PC-3 (cell line): ENCODE results near the gene IL31RA. TPM values are rescaled to one million over a fixed set of nuclear protein-coding genes. Genes with fewer than 3 reads are reported as not detected.

Experiments
- ATAC-seq: fragments of 200-7000 bp; cut with Tn5 transposase; 2 replicates; pipeline ENCODE4 v1.9.1; 2020; ENCODE audit warnings: mild to moderate bottlenecking, moderate library complexity
- BruUV-seq: library from RNA; stranded (reverse); fragments of 400-500 nt; replicated peaks from 2 replicates; lab custom pipeline; 2021; lab: Mats Ljungman, UMichigan
- CTCF ChIA-PET: fragments of 300-600 bp; sonication (Branson Sonifier 250); formaldehyde crosslinking; loops from one replicate; lab custom pipeline; 2022; ENCODE audit warnings: antibody characterized with exemption; lab: Charles Lee
- POLR2A ChIA-PET: fragments of 300-600 bp; sonication (Branson Sonifier 250); formaldehyde crosslinking; loops from one replicate; lab custom pipeline; 2022; ENCODE audit warnings: antibody characterized with exemption; ENCODE audit not compliant: unreplicated experiment; lab: Charles Lee
- DNase-seq: peaks from one replicate; pipeline ENCODE4 v3.0.0-alpha.2; 2015
- H2AFZ ChIP-seq: fragments of 300-600 bp; sonication (generic); 2 replicates; pipeline ENCODE4 v1.6.0; 2016; ENCODE audit warnings: antibody characterized with exemption, low read length
- H3F3A ChIP-seq: fragments of 300-600 bp; sonication (generic); one replicate; pipeline ENCODE4 v1.6.0; 2017; ENCODE audit warnings: antibody characterized with exemption, low read length, control low read depth, mild to moderate bottlenecking; ENCODE audit not compliant: unreplicated experiment
- H3K27ac ChIP-seq: fragments of 300-600 bp; sonication (generic); 2 replicates; pipeline ENCODE4 v1.5.1; 2016; ENCODE audit warnings: mild to moderate bottlenecking, low read length
- H3K27me3 ChIP-seq: fragments of 300-600 bp; sonication (generic); 2 replicates; pipeline ENCODE4 v1.6.1; 2016; ENCODE audit warnings: low read length, mixed read lengths
- H3K36me3 ChIP-seq: fragments of 300-600 bp; sonication (generic); 2 replicates; pipeline ENCODE4 v1.6.1; 2016; ENCODE audit warnings: low read depth, mixed run types, low read length, mixed read lengths
- H3K4me1 ChIP-seq: fragments of 300-600 bp; sonication (generic); 2 replicates; pipeline ENCODE4 v1.5.1; 2016; ENCODE audit warnings: low read length; ENCODE audit not compliant: insufficient read depth
- H3K4me2 ChIP-seq: fragments of 300-600 bp; sonication (generic); 2 replicates; pipeline ENCODE4 v1.6.0; 2016; ENCODE audit warnings: low read length
- H3K4me3 ChIP-seq: fragments of 300-600 bp; sonication (generic); 2 replicates; pipeline ENCODE4 v1.5.1; 2016; ENCODE audit warnings: mild to moderate bottlenecking, low read length, mixed read lengths
- H3K79me2 ChIP-seq: fragments of 300-600 bp; sonication (generic); 2 replicates; pipeline ENCODE4 v1.6.1; 2017; ENCODE audit warnings: low read length, mixed read lengths
- H3K9ac ChIP-seq: fragments of 300-600 bp; sonication (generic); 2 replicates; pipeline ENCODE4 v1.6.0; 2016; ENCODE audit warnings: mild to moderate bottlenecking, low read length
- H3K9me2 ChIP-seq: fragments of 300-600 bp; sonication (generic); replicated peaks from 2 replicates; pipeline ENCODE4 v1.6.1; 2016; ENCODE audit warnings: mixed run types, low read length, mixed read lengths
- H3K9me3 ChIP-seq: fragments of 300-600 bp; sonication (generic); 2 replicates; pipeline ENCODE4 v1.6.1; 2016; ENCODE audit warnings: low read length, mixed read lengths
- H4K20me1 ChIP-seq: fragments of 300-600 bp; sonication (generic); 2 replicates; pipeline ENCODE4 v1.6.1; 2016; ENCODE audit warnings: low read length, mixed read lengths
- EZH2 ChIP-seq: fragments of 300-600 bp; sonication (generic); IDR thresholded peaks from one replicate; pipeline ENCODE4 v1.6.1; 2017; ENCODE audit warnings: antibody characterized with exemption, mild to moderate bottlenecking, low read length; ENCODE audit not compliant: unreplicated experiment
- EZH2phosphoT487 ChIP-seq: fragments of 300-600 bp; sonication (generic); IDR thresholded peaks from 2 replicates; pipeline ENCODE4 v1.6.1; 2018; ENCODE audit warnings: mild to moderate bottlenecking, antibody characterized with exemption, low read length, borderline replicate concordance
- intact Hi-C: fragments of 100-400 bp; cut with micrococcal nuclease; formaldehyde crosslinking; loops from 2 replicates; pipeline ENCODE4 v1.9.0; 2023
- total RNA-seq: library from RNA; depleted of rRNA; stranded (reverse); fragments of >200 nt; gene quantifications from 2 replicates; pipeline ENCODE4 v1.2.3, GENCODE V29; 2014
- TF ChIP-seq, protein P1 (sequence below): fragments of 300-600 bp; sonication (generic); conservative IDR thresholded peaks from 2 replicates; pipeline ENCODE4 v1.5.1; 2017; ENCODE audit warnings: antibody characterized with exemption, low read depth, mild to moderate bottlenecking, low read length

The IL31RA gene
- total RNA-seq, 1 experiment from 2014 or later: 1.6 TPM

DNA sequence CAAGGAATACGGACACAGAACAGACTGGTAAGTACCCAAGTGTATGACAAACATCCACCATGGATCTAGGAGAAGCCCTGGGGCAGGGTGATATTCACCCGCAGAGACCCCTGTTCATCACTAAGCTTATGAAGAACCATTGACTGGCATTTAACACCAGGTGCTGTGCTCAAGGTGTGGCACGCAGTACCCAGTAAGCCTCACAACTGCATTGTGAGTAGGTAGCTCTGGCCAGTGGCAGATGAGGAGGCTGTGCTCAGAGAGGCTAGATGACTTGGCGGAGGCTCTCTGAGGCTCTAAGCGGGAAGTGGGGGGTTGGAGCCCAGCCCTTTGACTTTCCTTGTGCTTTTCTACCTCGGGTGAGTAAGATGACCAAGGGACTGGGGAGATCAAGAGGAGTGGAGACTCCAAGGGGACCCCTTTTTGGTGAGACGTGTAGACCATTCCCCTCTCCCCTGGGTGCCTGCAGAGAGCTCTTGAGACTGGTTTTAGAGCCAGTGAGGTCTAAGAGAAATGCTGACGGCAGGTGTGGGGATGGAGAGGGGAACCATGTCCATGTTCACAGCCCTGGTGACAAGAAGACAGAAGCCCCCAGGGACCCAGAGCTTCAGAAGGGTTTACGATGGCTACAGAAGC is 72.8 kb downstream of the IL31RA start:
- peaks cover 14% of the 10 kb centered on the region; the same call in 1 of the 2 replicates for H3K4me1 ChIP-seq
- intact Hi-C loops: loop anchor here (5.0 to 10.0 kb wide), 3 partner anchors 167 to 519 kb away; partner anchors contain the start of gene SLC38A9
- H3K9ac ChIP-seq: no peak overlapping the region

DNA sequence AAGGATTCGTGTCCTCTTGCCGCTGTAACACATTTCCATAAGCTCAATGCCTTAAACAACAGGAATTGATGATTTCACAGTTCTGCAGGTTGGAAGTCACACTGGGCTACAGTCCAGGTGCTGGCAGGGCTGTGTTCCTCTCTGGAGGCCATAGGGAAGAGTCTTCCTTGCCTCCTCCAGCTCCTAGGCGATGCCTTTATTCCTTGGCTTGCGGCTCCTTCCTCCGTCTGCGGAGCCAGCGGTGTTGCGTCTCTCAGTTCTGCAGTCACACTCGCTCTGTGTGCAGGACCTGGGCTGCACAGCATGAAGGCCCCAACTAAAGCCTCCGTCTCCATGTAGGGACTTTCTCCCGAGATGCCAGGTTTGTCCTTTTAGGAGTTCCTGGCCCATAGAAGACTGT is 73.6 kb downstream of the IL31RA start:
- no peaks in the 10 kb centered on the region for H3K27me3 ChIP-seq
- POLR2A ChIA-PET: no interaction called here
- no peak overlapping the region for H3K27ac ChIP-seq
- no peak overlapping the region for H2AFZ ChIP-seq
- no peaks in the 10 kb centered on the region for H3K36me3 ChIP-seq
- CTCF ChIA-PET: no interaction called here
- TF ChIP-seq EZH2phosphoT487: no peak
- no peak for TF ChIP-seq EZH2
- TF ChIP-seq, protein P1, sequence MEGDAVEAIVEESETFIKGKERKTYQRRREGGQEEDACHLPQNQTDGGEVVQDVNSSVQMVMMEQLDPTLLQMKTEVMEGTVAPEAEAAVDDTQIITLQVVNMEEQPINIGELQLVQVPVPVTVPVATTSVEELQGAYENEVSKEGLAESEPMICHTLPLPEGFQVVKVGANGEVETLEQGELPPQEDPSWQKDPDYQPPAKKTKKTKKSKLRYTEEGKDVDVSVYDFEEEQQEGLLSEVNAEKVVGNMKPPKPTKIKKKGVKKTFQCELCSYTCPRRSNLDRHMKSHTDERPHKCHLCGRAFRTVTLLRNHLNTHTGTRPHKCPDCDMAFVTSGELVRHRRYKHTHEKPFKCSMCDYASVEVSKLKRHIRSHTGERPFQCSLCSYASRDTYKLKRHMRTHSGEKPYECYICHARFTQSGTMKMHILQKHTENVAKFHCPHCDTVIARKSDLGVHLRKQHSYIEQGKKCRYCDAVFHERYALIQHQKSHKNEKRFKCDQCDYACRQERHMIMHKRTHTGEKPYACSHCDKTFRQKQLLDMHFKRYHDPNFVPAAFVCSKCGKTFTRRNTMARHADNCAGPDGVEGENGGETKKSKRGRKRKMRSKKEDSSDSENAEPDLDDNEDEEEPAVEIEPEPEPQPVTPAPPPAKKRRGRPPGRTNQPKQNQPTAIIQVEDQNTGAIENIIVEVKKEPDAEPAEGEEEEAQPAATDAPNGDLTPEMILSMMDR: no peak
- H3F3A ChIP-seq: no peaks in the 10 kb centered on the region
- no peak for ATAC-seq
- no peak overlapping the region for H3K4me2 ChIP-seq
- H4K20me1 ChIP-seq: no peaks in the 10 kb centered on the region
- no peaks in the 10 kb centered on the region for H3K79me2 ChIP-seq
- H3K9me3 ChIP-seq: no peaks in the 10 kb centered on the region
- no peaks in the 10 kb centered on the region for H3K9me2 ChIP-seq
- BruUV-seq: no TSS peak
- no peak overlapping the region for H3K4me3 ChIP-seq
- peaks cover 10% of the 10 kb centered on the region; the same call in 1 of the 2 replicates for H3K4me1 ChIP-seq
- no peak for DNase-seq
- no peak overlapping the region for H3K9ac ChIP-seq
- intact Hi-C loops: loop anchor here (5.0 to 10.0 kb wide), 3 partner anchors 167 to 520 kb away; partner anchors contain the start of gene SLC38A9

More for the DNA sequence above, 72.8 kb downstream of the IL31RA start:
- no peaks in the 10 kb centered on the region for H3K36me3 ChIP-seq
- H2AFZ ChIP-seq: peak overlapping the region; percentile 94
- DNase-seq: no peak
- CTCF ChIA-PET: no interaction called here
- H3K27me3 ChIP-seq: no peaks in the 10 kb centered on the region
- peak overlapping the region; percentile 76 for H3K4me2 ChIP-seq
- peak overlapping the region; percentile 62; the same call in 1 of the 2 replicates for H3K4me3 ChIP-seq
- POLR2A ChIA-PET: no interaction called here
- no peaks in the 10 kb centered on the region for H3F3A ChIP-seq
- ATAC-seq: no peak
- H3K9me3 ChIP-seq: no peaks in the 10 kb centered on the region
- BruUV-seq: no TSS peak
- no peaks in the 10 kb centered on the region for H3K79me2 ChIP-seq
- no peaks in the 10 kb centered on the region for H3K9me2 ChIP-seq
- TF ChIP-seq, protein P1: no peak
- TF ChIP-seq EZH2phosphoT487 (no peak), EZH2 (no peak)
- no peaks in the 10 kb centered on the region for H4K20me1 ChIP-seq
- H3K27ac ChIP-seq: no peak overlapping the region

DNA sequence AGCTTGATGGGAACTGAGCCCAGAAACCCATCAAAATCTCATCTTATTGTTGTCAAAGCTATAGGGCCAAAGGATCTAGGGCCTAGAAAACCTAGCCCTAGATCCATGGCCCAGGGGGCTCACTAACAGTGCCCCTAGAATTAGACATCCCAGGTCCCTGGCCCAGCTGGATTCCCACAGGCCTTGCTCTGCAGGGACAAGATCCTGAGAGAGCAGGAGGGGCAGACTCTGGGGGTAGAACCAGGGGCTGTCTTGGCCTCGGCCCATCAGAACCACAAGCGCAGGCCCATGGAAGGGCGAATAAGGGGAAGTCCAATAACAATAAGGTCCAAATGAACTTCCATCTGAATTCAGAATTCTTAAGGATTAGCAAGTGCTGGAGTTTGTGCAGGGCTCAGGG is 74.0 kb downstream of the IL31RA start:
- H4K20me1 ChIP-seq: no peaks in the 10 kb centered on the region
- H3K9ac ChIP-seq: no peak overlapping the region
- H3F3A ChIP-seq: no peaks in the 10 kb centered on the region
- TF ChIP-seq, protein P1: no peak
- TF ChIP-seq EZH2phosphoT487 (no peak), EZH2 (no peak)
- peaks cover 9% of the 10 kb centered on the region; the same call in 1 of the 2 replicates for H3K4me1 ChIP-seq
- no peak overlapping the region for H3K4me3 ChIP-seq
- intact Hi-C loops: loop anchor here (10.0 kb wide), 1 partner anchor 520 kb away; no protein-coding TSS in a partner anchor
- ATAC-seq (no peak), DNase-seq (no peak)
- H3K27me3 ChIP-seq: no peaks in the 10 kb centered on the region
- ChIA-PET POLR2A (no interaction called here), CTCF (no interaction called here)
- no TSS peak for BruUV-seq
- H2AFZ ChIP-seq: no peak overlapping the region
- H3K79me2 ChIP-seq: no peaks in the 10 kb centered on the region
- no peaks in the 10 kb centered on the region for H3K9me2 ChIP-seq
- H3K4me2 ChIP-seq: no peak overlapping the region
- H3K36me3 ChIP-seq: no peaks in the 10 kb centered on the region
- no peak overlapping the region for H3K27ac ChIP-seq
- no peaks in the 10 kb centered on the region for H3K9me3 ChIP-seq
